ENCODE data around the gene LEFTY1. TPM values are rescaled to one million over a fixed set of nuclear protein-coding genes. Genes with fewer than 3 reads are reported as not detected.
"Not testable (repeated sequence)": the region's sequence is repeated elsewhere in the genome, so short reads cannot be mapped to it uniquely, and the experiment has no call there.

Gene LEFTY1
- total and polyA plus RNA-seq, 2 experiments from 2014 or later, result 0.83 TPM; not detected in 1

DNA sequence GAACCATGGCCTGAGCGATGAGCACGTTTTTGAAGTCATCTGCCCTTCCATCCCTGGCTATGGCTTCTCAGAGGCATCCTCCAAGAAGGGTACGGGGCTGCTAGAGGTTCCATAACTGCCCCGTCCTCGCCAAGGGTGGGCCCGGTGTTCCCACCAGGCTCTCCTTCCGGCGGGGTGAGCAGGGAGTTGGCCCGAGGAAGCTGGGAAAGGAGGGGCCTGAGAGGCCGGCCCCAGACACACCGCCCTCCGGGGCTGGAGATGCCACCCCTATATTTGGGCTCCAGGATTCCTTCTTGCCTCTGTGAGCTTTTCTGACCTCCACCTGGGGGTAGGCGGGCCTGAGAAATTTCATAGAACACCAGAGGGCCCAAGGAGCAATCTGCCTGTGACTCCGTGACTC is 50.2 kb downstream of the LEFTY1 start:
- Histone ChIP-seq H3K27me3 (no peaks in the 10 kb centered on the region), H3K36me3 (no peaks in the 10 kb centered on the region), H3K4me1 (ENCODE audit: low read depth) (no peaks in the 10 kb centered on the region), H3K27ac (no peak overlapping the region), H3K9me3 (ENCODE audit: low read depth) (no peaks in the 10 kb centered on the region), H3K4me3 (no peak overlapping the region)
- TF ChIP-seq, protein P1, sequence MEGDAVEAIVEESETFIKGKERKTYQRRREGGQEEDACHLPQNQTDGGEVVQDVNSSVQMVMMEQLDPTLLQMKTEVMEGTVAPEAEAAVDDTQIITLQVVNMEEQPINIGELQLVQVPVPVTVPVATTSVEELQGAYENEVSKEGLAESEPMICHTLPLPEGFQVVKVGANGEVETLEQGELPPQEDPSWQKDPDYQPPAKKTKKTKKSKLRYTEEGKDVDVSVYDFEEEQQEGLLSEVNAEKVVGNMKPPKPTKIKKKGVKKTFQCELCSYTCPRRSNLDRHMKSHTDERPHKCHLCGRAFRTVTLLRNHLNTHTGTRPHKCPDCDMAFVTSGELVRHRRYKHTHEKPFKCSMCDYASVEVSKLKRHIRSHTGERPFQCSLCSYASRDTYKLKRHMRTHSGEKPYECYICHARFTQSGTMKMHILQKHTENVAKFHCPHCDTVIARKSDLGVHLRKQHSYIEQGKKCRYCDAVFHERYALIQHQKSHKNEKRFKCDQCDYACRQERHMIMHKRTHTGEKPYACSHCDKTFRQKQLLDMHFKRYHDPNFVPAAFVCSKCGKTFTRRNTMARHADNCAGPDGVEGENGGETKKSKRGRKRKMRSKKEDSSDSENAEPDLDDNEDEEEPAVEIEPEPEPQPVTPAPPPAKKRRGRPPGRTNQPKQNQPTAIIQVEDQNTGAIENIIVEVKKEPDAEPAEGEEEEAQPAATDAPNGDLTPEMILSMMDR (IDR thresholded peaks at IDR 0.05; ENCODE audit: low read depth, low read length), result no peak
- DNase-seq (ENCODE audit: low read depth in 1 of 2, low spot score in 1 of 2), result no peak

DNA sequence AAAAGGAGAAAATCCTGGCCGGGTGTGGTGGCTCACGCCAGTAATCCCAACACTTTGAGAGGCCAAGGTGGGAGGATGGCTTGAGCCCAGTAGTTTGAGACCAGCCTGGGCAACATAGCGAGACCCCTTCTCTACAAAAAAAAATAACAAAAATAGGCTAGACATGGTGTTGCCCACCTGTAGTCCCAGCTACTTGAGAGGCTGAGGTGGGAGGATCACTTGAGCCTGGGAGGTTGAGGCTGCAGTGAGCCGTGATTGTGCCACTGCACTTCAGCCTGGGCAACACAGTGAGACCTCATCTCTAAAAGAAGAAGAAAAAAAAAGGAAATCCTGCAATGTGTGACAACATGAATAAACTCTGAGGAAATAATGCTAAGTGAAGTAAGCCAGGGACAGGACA is 52.6 kb downstream of the LEFTY1 start:
- H3K4me1 ChIP-seq (ENCODE audit: low read depth); H3K27ac ChIP-seq; DNase-seq (ENCODE audit: low read depth in 1 of 2, low spot score in 1 of 2); H3K36me3 ChIP-seq; H3K4me3 ChIP-seq; H3K27me3 ChIP-seq; H3K9me3 ChIP-seq (ENCODE audit: low read depth): not testable (repeated sequence)

Other genes starting within 250 kb of the LEFTY1 start
- 50.8 and 124 TPM in 2 replicates for gene ENAH, start 236.0 kb downstream of the LEFTY1 start, total RNA-seq
- gene ENAH, start 236.0 kb downstream of the LEFTY1 start, polyA plus RNA-seq, result 46.4 and 66.6 TPM in 2 replicates
- 167 and 241 TPM in 2 replicates for gene SRP9, start 111.3 kb downstream of the LEFTY1 start, total RNA-seq
- gene SRP9, start 111.3 kb downstream of the LEFTY1 start, polyA plus RNA-seq, result 435 and 466 TPM in 2 replicates
- gene EPHX1, start 79.0 kb downstream of the LEFTY1 start, total RNA-seq, result 15.8 and 18.0 TPM in 2 replicates
- gene EPHX1, start 79.0 kb downstream of the LEFTY1 start, polyA plus RNA-seq, result 18.7 and 33.8 TPM in 2 replicates
- gene TMEM63A, start 6.8 kb downstream of the LEFTY1 start, total RNA-seq, result 17.0 and 37.0 TPM in 2 replicates
- 19.3 and 34.2 TPM in 2 replicates for gene TMEM63A, start 6.8 kb downstream of the LEFTY1 start, polyA plus RNA-seq
- 45.1 and 62.9 TPM in 2 replicates for gene PYCR2, start 35.1 kb upstream of the LEFTY1 start, total RNA-seq
- gene PYCR2, start 35.1 kb upstream of the LEFTY1 start, polyA plus RNA-seq, result 66.3 and 75.9 TPM in 2 replicates
- 4.0 and 14.0 TPM in 2 replicates for gene LEFTY2, start 52.1 kb upstream of the LEFTY1 start, total RNA-seq
- 2.7 and 9.0 TPM in 2 replicates for gene LEFTY2, start 52.1 kb upstream of the LEFTY1 start, polyA plus RNA-seq
- gene SDE2, start 110.2 kb upstream of the LEFTY1 start, total RNA-seq, result 16.1 and 21.1 TPM in 2 replicates
- gene SDE2, start 110.2 kb upstream of the LEFTY1 start, polyA plus RNA-seq, result 17.6 and 28.3 TPM in 2 replicates
- 439 and 725 TPM in 2 replicates for gene H3-3A, start 173.6 kb upstream of the LEFTY1 start, total RNA-seq
- 837 and 907 TPM in 2 replicates for gene H3-3A, start 173.6 kb upstream of the LEFTY1 start, polyA plus RNA-seq